ENCODE results near the gene ZNF367.

Gene ZNF367

DNA sequence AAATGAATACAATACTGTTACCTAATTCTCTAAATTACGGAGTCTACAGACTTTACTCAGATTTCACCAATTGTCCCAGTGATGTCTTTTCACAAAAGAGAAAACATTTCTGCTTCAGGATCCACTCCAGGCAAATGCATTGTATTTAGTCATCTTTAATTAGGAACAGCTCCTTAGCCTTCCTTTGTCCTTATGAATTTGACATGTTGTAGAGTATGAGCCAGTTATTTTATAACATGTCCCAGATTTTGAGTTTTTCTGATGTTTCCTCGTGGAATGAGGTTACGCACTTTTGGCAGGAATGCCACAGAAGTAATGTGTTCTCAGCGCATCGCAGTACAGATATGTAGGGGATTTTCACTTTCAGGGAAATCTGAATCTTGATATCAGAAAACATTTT lies 42.3 kb upstream of the ZNF367 start:
- Histone ChIP-seq H3K4me1 (ENCODE audit: insufficient read depth, low read length, severe bottlenecking) (no peaks in the 10 kb centered on the region), H3K9me3 (ENCODE audit: low read length) (no peaks in the 10 kb centered on the region), H3F3A (ENCODE audit: insufficient read depth, low read length) (no peaks in the 10 kb centered on the region)

DNA sequence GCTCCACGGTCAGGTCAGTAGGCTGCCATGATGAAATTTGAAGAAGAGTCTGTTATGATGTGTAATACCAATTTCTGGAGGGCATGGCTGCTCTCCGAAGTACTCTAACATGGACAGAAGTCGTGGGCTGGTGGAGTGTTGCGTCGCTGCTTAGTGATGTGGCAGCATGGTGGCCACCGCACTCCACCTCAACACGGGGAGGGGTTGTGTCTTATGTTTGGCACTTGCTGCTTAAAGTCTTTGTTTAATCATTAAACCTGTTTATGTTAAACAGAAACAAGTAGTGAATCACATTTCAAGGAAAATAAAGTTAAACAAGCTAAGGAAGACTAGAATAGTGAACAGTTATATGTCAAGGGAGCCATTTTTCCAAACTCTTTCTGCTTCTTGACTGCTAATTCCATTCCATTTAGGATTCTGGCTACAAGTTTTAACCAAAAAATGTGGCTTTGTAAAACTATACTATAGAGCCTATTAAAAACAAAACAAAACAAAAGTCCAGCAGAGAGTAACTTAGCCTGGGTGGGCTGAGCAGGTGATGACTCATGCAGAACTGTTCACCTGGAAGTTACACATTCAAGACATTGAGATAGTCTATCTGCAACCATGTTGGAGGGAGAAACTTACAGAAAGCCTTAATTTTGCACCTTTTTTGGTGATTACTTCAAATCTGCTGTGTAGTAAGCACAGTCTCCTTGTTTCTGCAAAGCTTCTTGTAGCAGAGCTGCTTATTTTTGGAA lies 41.3 kb upstream of the ZNF367 start:
- TF ChIP-seq EZH2 (IDR thresholded peaks at IDR 0.05; ENCODE audit: borderline replicate concordance, low read length): no peak
- TF ChIP-seq, protein P1, sequence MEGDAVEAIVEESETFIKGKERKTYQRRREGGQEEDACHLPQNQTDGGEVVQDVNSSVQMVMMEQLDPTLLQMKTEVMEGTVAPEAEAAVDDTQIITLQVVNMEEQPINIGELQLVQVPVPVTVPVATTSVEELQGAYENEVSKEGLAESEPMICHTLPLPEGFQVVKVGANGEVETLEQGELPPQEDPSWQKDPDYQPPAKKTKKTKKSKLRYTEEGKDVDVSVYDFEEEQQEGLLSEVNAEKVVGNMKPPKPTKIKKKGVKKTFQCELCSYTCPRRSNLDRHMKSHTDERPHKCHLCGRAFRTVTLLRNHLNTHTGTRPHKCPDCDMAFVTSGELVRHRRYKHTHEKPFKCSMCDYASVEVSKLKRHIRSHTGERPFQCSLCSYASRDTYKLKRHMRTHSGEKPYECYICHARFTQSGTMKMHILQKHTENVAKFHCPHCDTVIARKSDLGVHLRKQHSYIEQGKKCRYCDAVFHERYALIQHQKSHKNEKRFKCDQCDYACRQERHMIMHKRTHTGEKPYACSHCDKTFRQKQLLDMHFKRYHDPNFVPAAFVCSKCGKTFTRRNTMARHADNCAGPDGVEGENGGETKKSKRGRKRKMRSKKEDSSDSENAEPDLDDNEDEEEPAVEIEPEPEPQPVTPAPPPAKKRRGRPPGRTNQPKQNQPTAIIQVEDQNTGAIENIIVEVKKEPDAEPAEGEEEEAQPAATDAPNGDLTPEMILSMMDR (IDR thresholded peaks at IDR 0.05; ENCODE audit: low read length): no peak
- Histone ChIP-seq H2AFZ (ENCODE audit: low read length) (no peak overlapping the region), H3K4me3 (ENCODE audit: low read depth, low read length, poor library complexity, severe bottlenecking) (no peak overlapping the region), H4K20me1 (ENCODE audit: insufficient read depth, low read length) (no peaks in the 10 kb centered on the region), H3K4me2 (ENCODE audit: low read length) (no peak overlapping the region), H3K4me1 (ENCODE audit: insufficient read depth, low read length, severe bottlenecking) (no peaks in the 10 kb centered on the region), H3K9me2 (ENCODE audit: low read depth, low read length) (no peaks in the 10 kb centered on the region), H3F3A (ENCODE audit: insufficient read depth, low read length) (no peaks in the 10 kb centered on the region), H3K36me3 (ENCODE audit: insufficient read depth, low read length) (no peaks in the 10 kb centered on the region), H3K9me3 (ENCODE audit: low read length) (no peaks in the 10 kb centered on the region), H3K79me2 (ENCODE audit: insufficient read depth, low read length) (no peaks in the 10 kb centered on the region), H3K27ac (ENCODE audit: low read depth, low read length, poor library complexity, severe bottlenecking) (no peak overlapping the region), H3K9ac (ENCODE audit: low read length) (no peak overlapping the region), H3K27me3 (ENCODE audit: insufficient read depth, low read length) (no peaks in the 10 kb centered on the region)

More for the DNA sequence above, 42.3 kb upstream of the ZNF367 start:
- Histone ChIP-seq H3K4me2 (ENCODE audit: low read length) (no peak overlapping the region), H3K36me3 (ENCODE audit: insufficient read depth, low read length) (no peaks in the 10 kb centered on the region), H3K79me2 (ENCODE audit: insufficient read depth, low read length) (no peaks in the 10 kb centered on the region), H3K9me2 (ENCODE audit: low read depth, low read length) (no peaks in the 10 kb centered on the region), H3K4me3 (ENCODE audit: low read depth, low read length, poor library complexity, severe bottlenecking) (no peak overlapping the region), H3K9ac (ENCODE audit: low read length) (no peak overlapping the region), H4K20me1 (ENCODE audit: insufficient read depth, low read length) (no peaks in the 10 kb centered on the region), H3K27me3 (ENCODE audit: insufficient read depth, low read length) (no peaks in the 10 kb centered on the region), H2AFZ (ENCODE audit: low read length) (no peak overlapping the region), H3K27ac (ENCODE audit: low read depth, low read length, poor library complexity, severe bottlenecking) (no peak overlapping the region)
- TF ChIP-seq EZH2 (IDR thresholded peaks at IDR 0.05; ENCODE audit: borderline replicate concordance, low read length): no peak
- TF ChIP-seq, protein P1 (IDR thresholded peaks at IDR 0.05; ENCODE audit: low read length): no peak

DNA sequence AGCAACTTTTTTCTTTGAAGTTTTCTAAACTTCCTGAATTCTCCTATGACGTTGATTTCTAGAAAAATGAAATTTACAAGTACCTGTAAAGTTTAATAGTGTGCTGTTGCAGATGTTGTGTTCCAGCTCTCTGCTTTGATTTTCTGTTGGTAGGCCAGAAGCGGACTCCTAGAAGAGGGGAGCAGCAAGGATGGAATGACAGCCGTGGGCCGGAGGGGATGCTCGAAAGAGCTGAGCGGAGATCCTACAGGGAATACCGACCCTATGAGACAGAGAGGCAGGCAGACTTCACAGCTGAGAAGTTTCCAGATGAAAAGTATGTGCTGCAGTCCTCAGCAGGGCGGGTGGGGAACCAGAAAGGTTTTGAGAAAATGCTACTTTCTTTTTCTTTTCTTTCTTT lies 40.1 kb upstream of the ZNF367 start:
- no peaks in the 10 kb centered on the region for H3K4me1 ChIP-seq (ENCODE audit: insufficient read depth, low read length, severe bottlenecking)
- H3K27ac ChIP-seq (ENCODE audit: low read depth, low read length, poor library complexity, severe bottlenecking): no peak overlapping the region
- H3K36me3 ChIP-seq (ENCODE audit: insufficient read depth, low read length): no peaks in the 10 kb centered on the region
- no peak overlapping the region for H2AFZ ChIP-seq (ENCODE audit: low read length)
- no peaks in the 10 kb centered on the region for H3K27me3 ChIP-seq (ENCODE audit: insufficient read depth, low read length)
- H3K9me2 ChIP-seq (ENCODE audit: low read depth, low read length): no peaks in the 10 kb centered on the region
- H3K9me3 ChIP-seq (ENCODE audit: low read length): no peaks in the 10 kb centered on the region
- no peaks in the 10 kb centered on the region for H3F3A ChIP-seq (ENCODE audit: insufficient read depth, low read length)
- H4K20me1 ChIP-seq (ENCODE audit: insufficient read depth, low read length): no peaks in the 10 kb centered on the region
- no peaks in the 10 kb centered on the region for H3K79me2 ChIP-seq (ENCODE audit: insufficient read depth, low read length)
- no peak for TF ChIP-seq EZH2 (IDR thresholded peaks at IDR 0.05; ENCODE audit: borderline replicate concordance, low read length)
- TF ChIP-seq, protein P1 (IDR thresholded peaks at IDR 0.05; ENCODE audit: low read length): no peak
- H3K4me3 ChIP-seq (ENCODE audit: low read depth, low read length, poor library complexity, severe bottlenecking): no peak overlapping the region
- H3K9ac ChIP-seq (ENCODE audit: low read length): no peak overlapping the region
- H3K4me2 ChIP-seq (ENCODE audit: low read length): no peak overlapping the region

Data from OCI-LY1 (cell line).